HT1080 (cell line): ENCODE data around the gene TP53RK. TPM values are rescaled to one million over a fixed set of nuclear protein-coding genes. Genes with fewer than 3 reads are reported as not detected.
"Not testable (repeated sequence)": the region's sequence is repeated elsewhere in the genome, so short reads cannot be mapped to it uniquely, and the experiment has no call there.

ENCODE experiments used
- DNase-seq: peaks from one replicate; pipeline ENCODE4 v3.0.0-alpha.2; 2015; ENCODE audit warnings: low read depth
- total RNA-seq: library from RNA; depleted of rRNA; stranded (reverse); fragments of >200 nt; shearing (Covaris generic); gene quantifications from 2 replicates; pipeline ENCODE4 v1.2.3, GENCODE V29; 2014

TP53RK gene
- total RNA-seq, 1 experiment from 2014 or later: 23.8 TPM

DNA sequence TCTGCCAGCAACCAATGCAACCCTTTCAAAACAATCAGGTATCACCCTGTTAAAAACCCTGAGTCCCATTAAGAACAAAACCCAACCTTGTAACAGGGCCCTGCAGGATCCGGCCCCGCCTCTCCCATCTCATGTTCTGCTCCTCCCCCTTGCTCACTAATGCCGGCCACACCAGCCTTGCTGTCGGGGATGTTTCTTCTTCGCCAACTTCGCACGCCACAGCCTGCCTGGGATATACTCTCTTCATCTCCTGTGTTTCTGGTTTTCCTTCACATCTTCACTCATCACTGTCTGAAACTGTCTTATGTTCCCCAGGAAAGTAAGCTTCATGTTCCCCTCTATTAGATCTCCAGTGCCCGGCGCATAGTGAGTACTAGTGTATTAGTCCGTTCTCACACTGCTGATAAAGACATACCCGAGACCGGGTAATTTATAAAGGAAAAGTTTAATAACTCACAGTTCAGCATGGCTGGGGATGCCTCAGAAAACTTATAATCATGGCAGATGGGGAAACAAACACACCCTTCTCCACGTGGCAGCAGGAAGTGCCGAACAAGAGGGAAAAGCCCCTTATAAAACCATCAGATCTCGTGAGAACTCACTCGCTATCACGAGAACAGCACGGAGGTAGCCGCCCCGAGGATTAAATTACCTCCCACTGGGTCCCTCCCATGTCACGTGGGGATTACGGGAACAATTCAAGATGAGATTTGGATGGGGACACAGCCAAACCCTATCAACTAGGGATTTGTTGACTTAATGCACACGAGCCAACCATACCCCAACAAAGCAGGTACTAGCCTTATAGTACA, 5.1 kb downstream of the TP53RK start:
- no peak for DNase-seq

DNA sequence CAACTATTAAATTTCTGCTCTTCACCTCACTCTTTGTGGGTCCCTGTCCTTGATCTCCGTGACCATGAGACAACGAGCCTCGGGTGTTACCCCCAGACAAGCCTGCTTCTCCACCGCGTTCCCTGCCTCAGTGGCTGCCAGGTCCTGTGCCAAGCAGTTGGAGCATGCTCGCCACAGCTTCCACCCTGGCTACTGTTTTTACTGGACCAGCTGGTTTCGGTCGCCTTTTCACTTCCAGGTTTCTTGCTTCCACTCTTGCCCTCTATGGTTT, 5.6 kb downstream of the TP53RK start:
- no peak for DNase-seq

DNA sequence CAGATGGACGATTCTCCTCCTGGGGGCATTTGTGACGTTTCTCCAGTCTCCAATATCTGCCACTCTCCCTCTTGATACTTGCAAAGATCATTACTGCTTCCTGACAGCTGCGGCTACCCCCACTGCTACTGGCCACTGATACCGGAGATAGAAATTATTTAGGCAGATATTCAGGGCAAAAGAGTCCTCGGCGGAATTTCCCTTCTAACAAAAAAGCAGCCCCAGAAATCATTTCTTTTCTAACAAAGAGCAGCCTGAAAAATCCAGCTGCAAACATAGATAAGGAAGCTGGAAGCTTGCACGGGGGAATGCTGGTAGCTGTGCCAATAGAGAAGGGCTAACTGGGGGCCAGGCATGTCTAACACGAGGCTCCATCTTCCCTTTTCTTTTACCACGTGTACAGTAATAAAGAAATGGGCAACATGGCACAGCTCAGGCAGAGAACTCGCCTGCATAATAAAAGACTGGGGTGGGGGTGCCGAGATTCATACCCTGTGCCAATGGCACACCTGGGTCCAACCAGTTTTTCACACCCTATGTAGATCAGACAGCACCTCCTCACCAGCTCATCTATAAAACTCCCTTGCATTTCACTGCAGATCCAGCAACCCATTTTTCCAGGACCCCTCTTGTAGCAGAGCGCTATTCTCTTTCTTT, 6.1 kb downstream of the TP53RK start:
- DNase-seq: no peak

DNA sequence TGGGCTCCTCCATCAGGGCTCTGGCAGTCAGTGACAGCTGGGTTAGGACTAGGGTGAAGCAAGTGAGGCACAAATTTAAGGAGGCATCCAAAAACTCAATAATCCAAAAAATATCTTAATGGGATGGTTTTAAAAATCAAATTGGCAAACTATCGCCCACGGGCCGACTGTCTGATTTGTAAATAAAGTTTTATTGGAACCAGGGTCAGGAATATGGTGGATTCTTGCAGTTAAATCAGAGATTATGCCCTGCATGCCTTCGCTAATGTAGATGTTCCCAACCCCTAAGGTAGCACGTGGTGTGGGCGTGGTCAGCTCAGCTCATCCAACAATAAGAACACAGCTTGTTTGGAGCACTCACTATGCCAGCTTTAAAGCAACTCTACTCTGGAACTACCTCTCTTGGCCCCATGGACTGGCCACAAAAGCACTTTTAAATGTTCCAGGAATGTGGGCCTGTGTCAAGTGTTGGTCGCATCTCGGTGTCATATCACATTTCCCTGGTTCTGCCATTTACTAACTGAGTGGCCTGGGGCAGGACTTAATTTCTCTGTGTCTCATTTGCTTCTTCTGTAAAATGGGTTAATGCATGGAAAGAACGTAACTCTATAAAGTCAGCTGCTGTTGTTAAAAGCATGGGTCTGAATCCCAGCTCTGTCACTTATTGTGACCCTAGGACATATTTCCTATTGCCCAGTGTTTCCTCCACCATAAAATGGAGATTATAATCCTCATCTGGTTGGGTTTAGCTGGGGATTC, 7.0 kb downstream of the TP53RK start:
- no peak for DNase-seq

DNA sequence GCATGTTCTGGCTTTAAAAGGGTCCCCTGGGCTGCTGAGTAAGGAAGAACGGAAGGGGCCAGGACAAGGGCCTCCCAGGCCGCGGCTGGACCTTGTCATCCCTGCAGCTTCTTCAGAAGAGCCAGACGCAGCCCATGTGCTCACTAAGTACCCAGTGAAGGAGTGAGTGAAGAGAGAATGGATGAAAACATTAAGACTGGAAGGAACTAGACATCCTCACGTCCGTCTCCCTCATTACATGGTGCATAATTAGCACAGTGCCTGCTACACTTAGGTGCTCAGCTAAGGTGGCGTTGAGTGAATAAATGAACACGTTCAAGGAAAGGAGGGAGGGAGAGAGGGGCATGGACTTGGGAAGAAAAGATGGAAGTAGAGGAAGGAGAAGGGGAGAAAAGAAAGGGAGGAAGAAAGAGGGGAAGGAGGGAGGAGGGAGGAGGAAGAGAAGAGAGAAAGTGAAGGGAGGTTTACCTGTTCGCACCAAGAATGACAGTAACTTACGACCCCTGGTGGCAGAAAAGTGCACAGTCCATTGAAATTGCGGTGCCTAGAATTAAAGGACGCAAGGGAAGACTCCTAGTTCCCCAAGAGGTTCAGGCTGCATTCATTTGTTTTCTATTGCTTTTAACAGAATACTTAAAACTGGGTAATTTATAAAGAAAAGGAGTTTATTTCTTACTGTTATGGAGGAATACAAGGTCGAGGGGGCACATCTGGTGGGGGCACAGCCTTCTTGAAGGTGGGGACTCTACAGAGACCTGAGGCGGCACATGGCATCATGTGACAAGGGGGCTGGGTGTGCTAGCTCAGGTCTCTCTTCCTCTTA, 8.0 kb downstream of the TP53RK start:
- DNase-seq: peak; percentile 17

DNA sequence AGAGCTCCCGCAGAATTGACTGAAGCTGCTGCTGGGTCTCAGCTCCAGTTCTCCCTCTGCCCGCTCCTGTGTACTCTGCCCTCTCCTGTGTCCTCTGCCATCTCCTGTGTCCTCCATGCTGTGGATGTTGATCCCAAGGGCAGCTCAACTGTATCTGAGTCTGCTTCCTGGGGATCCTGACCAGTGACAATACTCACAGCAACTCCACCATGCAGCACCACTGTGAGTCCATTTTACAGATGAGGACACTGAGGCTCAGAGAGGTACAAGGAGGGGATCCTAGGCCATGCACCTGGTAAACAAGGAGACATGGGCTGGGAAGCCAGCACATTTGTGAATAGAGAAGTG, 8.6 kb downstream of the TP53RK start:
- no peak for DNase-seq

DNA sequence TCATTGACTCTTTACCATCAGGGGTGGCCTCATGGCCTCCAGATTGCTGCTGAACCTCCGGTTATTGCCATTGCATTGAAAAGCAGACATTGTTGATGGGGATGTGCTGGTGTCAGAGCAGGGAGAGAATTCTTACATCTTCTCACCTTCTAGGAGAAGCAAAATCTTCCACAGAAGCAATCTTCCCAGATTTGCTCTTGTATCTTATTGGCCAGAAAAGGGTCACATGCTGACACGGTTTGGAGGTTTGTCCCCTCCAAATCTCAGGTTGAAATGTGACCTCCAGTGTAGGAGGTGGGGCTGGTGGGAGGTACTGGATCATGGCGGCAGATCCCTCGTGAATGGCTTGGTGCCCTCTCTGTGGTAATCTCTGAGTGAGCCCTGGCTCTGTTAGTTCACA, 10.7 kb downstream of the TP53RK start:
- DNase-seq: no peak

DNA sequence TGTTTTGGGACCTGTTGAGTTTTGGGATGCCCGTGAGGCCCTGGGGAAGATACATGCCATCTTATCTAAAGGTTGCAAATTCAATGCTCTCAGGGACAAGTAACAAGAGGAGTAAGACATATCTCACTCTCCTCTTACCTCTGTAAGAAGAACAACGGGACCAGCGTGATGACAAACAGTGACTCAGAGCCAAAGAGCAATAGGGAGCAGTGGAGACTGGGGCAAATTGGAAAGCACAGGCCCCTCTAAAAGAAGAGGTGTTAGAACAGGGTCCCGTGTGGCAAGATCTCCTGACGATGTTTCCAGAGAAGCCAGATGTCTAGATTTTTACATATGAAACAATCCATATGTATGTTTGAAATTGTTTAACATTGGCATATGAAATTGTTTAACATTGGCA, 11.6 kb downstream of the TP53RK start:
- DNase-seq: no peak

DNA sequence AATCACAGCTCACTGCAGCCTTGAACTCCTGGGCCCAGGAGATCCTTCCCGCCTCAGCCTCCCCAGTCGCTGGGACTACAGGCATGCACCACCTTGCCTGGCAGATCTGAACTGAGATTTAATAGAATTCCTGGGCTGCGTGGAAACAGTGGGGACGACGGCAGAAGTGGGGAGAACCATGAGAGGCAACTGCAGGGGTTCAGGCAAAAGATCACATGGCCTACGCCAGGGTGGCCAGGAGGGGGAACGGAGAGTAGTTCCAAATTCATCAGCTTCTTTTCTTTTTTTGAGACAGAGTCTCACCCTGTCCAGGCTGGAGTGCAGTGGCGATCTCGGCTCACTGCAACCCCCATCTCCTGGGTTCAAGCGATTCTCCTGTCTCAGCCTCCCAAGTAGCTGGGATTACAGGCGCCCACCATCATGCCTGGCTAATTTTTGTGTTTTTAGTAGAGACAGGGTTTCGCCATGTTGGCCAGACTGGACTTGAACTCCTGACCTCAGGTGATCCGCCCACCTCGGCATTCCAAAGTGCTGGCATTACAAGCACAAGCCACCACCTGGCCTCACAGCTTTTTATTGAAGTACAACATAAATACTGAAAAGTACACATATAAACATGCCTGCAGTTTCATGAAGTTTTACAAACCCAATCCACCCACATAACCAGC, 12.5 kb downstream of the TP53RK start:
- not testable (repeated sequence) for DNase-seq

DNA sequence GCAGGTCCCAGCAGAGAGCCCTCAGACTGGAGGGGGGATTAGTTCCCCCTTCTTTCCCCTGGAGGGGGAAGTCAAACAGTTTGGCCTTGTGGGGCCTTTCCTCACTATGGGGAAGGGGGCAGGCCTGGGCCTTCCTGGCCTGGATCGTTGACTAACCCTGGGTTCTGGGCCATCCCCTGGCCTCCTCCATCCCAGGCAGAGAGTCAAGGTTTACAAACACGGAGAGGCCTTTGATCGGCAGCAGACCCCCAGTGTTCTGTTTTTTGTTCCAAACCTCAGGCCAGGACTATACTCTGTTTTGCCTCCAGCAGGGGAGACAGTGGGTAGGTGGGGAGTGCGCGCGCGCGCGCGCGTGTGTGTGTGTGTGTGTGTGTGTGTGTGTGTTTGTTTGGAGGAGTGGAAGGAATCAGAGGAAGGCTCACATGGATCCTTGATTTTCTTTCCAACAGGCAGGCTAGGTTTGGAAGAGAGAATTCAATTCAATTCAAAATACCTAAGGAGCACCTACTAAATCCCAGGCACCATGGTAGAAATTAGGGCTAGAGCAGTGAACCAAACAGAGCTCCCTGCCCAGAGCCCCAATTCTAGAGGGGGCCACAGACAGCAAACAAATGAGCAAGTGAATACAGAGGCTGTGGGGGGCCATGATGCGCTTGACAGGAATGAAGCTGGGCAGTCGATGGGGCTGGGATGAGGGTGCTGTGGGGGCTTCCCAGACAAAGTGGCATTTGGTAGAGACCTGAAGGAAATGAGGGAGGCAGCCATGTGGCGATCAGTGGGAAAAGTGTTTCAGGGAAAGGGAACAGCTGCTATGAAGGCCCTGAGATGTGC, 14.8 kb downstream of the TP53RK start:
- no peak for DNase-seq

DNA sequence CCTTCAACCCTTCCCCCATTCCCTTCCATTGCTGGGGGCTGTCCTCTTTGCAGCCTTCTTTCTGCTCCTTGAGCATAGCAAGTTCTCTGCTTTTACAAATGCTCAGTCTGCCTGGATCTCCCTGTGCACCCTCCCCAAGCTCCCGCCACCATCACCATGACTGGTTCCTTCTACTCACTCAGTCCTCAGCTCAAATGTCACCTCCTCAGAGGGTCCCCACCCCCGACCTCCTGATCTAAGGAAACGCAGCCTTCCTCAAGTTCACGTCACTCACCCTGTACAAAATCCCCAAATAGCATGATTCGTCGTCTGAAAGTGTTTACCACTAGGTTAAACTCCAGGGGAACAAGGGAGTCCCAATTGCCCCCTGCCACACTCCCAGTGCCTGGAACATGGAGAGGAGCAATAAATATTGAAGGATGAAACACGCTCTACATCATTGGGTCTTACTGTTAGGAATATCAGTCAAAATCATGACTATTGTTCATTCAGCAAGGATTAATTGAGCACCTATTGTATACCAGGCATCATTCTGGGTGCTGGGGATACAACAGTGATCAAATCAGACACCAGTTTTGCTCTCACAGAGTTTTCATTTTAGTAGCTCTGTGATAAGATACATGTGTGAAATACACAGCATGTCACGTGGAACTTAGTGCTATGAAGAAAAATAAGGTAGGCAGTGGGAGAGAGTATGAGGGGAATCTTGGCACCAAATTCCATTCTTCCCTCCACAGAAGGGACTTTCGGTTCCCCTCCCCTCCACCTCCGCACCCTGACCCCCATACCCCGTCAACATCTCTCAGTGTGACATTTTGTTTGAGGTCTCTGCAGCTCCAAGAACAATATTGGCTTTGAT, 15.6 kb downstream of the TP53RK start:
- no peak for DNase-seq

DNA sequence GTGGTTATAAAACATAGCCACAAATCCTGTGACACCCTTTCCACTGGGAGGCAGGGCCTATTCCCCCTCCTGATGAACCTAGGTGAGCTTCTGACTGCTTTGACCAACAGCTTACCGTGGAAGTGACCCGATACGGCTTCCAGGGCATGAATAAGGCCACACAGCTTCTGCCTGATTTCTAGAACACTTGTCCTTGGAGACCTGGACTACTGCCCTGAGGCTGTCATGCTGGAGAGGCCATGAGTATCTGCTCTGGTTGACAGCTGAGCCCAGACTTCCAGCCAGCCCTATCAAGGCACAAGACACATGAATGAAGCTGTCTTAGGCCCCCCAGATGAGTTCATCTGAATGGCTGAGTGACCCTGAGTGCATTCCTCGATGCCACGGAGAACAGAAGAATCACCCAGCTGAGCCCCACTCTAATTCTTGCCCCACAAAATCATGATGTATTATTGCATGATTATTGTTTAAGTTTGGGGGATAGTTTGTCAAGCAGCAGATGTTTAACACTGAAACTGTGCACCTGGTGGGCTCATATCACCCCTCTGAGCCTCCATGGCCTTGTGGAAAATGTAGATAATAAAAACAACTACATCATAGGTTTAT, 16.6 kb downstream of the TP53RK start:
- no peak for DNase-seq

DNA sequence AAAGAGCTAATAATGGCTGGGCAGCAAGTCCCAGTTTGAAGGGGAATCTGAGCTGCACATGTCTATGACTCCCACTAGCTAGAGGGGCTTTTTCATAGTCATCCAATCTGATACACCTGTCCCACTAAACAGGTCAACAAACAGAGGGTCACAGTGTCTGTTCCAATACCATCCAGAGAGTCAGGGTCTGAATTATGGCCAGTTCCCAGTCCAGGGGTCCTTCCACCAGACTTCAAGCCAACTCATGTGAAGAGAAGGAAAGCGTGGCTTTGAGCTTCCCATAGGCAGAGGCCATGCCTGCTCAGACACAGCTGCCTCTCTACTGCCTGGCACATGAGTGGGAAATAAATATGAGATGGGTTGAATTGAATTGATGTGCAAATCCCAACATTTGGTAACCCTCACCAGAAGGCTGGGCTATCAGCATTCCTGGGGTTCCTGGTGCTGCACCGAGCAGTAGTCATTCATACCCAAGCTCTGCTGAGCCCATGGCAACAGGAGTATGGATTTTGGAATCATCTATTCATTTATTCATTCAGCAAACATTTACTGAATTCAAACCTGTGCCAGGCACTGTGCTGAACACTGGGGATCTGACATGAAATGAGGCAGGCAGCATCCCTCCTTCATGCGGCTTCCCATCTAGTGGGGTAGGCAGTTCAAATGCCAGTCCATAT, 17.2 kb downstream of the TP53RK start:
- no peak for DNase-seq

DNA sequence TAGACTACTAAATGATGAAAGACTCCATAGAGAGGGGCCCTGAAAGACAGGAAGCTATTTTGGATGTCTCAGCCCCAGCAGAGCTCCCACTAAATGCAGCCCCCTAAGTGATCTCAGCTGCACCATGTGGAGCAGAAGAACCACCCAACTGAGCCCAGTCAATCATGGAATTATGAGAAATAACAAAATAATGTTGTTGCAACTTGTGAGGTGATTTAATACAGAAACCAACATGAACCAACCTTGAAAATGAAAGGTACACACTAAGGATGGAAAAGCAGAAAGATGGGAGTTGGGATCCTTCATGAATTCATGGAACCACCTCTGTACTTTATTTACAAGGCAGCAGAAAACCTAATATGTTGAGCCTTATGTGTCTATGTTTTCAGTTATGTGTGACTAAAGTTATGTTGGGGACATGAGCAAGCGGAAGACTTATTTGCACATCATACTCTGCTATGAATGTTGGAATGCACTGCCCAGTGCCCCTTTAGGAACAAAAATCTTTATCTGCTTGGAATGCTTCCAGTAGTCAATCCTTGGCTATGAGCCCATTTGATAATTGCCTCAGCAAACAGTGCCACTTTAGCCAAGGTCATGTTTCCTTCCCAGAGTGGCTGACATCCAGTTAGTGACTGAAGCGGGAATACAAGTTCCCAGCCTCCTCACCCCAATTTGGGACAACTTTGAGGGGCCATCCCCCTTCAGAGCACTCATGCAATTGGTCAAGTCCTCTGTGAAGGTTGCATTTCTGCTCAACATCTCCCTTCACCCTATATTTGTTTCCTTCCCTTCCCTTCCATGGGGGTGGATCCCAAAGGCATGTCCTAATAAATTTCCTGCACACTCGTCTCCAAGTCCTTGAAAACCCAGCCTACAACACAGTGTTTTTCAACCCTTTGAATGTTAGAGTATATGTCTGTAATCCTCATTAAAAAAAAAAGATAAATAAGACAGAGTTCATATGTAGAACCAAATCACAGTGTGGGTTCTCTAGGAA, 18.4 kb downstream of the TP53RK start:
- no peak for DNase-seq

DNA sequence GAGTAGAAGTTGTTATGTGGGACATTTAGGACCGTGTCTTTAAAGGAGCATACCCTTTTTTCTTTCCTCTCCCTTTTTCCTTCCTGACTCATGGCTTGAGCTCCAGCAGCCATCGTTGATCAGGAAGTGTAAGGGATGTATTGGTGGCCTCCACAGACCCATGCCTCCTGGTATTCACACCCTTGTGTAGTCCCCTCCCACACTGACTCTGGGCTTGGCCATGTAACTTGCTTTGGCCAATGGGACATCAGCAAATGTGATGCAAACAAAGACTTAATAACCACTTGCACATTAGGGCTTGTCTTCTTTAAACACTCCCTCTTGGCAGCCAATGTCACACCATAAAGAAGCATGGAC, 19.0 kb downstream of the TP53RK start:
- no peak for DNase-seq

DNA sequence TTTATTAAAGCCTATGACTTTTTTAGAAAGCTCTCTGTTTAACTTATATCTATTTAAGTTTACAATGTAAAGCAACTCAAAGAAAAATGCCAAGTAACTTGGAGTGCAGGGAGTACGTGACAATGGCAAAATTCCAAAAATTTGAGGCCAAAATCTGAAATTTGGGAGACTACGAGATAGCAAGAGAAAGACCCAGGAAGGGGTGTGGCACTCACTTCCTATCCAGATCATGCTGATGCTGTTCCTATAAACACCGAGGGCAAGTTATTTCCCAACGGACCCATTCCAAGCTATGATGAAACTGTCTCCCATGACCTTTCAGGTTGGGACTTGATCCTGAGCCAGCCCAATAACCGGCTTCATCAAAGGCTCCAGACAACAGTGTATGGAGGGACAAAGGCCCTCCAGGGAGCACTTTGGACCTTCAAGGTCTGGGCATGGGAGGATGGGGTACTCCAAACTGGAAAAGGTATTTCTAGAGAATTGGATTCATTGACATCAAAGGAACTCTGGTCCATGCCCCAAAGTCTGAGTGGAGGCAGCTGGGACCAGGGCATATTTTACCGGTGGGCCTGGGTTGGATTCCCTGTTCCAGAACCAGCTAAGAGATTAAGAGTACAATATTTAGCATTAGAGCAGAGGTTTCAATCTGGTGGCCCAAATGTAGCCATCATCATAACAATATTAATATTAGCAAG, 22.3 kb downstream of the TP53RK start:
- no peak for DNase-seq

DNA sequence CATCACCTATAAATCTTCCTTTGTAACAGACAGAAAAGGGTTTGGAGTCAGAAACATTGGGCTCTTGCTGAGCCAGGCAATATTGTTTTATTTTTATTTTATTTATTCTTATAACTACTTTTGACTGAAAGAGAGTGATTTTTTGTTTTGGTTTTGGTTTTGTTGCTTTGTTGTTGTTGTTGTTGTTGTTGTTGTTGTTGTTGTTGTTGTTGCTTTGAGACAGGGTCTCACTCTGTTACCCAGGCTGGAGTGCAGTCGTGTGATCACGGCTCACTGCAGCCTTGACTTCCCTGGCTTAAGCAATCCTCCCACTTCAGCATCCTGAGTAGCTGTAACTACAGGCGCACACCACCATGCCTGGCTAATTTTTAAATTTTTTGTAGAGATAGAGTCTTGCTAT, 22.9 kb downstream of the TP53RK start:
- DNase-seq: no peak
